GM13976 (cell line): ENCODE results near the gene SLC25A17.

Experiments used
- DNase-seq: peaks from one replicate; pipeline ENCODE4 v3.0.0; 2012; ENCODE audit warnings: low spot score
- CTCF ChIP-seq: IDR thresholded peaks from 2 replicates; pipeline ENCODE4 v1.5.1; 2012; ENCODE audit warnings: borderline replicate concordance, mild to moderate bottlenecking; ENCODE audit not compliant: insufficient read depth; ENCODE audit errors: extremely low read depth, missing control alignments, control extremely low read depth
- in situ Hi-C: fragments of 300-500 bp; cut with MboI; formaldehyde crosslinking; loops from one replicate; pipeline ENCODE4 v1.12.0; 2022; ENCODE audit warnings: low sequenced_read_pairs, mixed read lengths, inconsistent platforms; ENCODE audit not compliant: unreplicated experiment

SLC25A17 gene

GRCh38 chr22:40819599-40820140, 524 bp upstream of the SLC25A17 start:
- no peak for DNase-seq

GRCh38 chr22:40818192-40818746, 877 bp downstream of the SLC25A17 start:
- TF ChIP-seq CTCF = no peak
- DNase-seq = no peak
- in situ Hi-C loops = loop anchor here (25.0 kb wide), 1 partner anchor 106 kb away; no protein-coding TSS in a partner anchor

More at GRCh38 chr22:40819599-40820140, 524 bp upstream of the SLC25A17 start:
- TF ChIP-seq CTCF = no peak
- in situ Hi-C loops = loop anchor here (25.0 kb wide), 1 partner anchor 107 kb away; no protein-coding TSS in a partner anchor

GRCh38 chr22:40817737-40818136, 1.4 kb downstream of the SLC25A17 start:
- in situ Hi-C loops = loop anchor here (25.0 kb wide), 1 partner anchor 105 kb away; no protein-coding TSS in a partner anchor
- peak; percentile 47 for DNase-seq
- no peak for TF ChIP-seq CTCF

- TF ChIP-seq CTCF = no peak
- DNase-seq = no peak
- in situ Hi-C loops = loop anchor here (25.0 kb wide), 1 partner anchor 102 kb away; no protein-coding TSS in a partner anchor
Observed at GRCh38 chr22:40813912-40814315, 5.2 kb downstream of the SLC25A17 start.

GRCh38 chr22:40808018-40808841, 10.9 kb downstream of the SLC25A17 start:
- no peak for DNase-seq
- no peak for TF ChIP-seq CTCF
- in situ Hi-C loops = loop anchor here (25.0 kb wide), 1 partner anchor 96 kb away; no protein-coding TSS in a partner anchor

- no peak for DNase-seq
- no peak for TF ChIP-seq CTCF
- in situ Hi-C loops = loop anchor here (25.0 kb wide), 1 partner anchor 94 kb away; no protein-coding TSS in a partner anchor
Observed at GRCh38 chr22:40806711-40807110, 12.4 kb downstream of the SLC25A17 start.
